SK-N-SH (cell line): Measurements from ENCODE around the gene G3BP2. TPM values are rescaled to one million over a fixed set of nuclear protein-coding genes. Genes with fewer than 3 reads are reported as not detected.

Source experiments
- CTCF ChIA-PET: fragments of 300-600, 350-600 bp; formaldehyde crosslinking; extraction: SDS; loops from one replicate; lab custom pipeline; 2021; lab: Yijun Ruan, JAX
- POLR2A ChIA-PET: fragments of 350-600 bp; sonication (Branson Sonifier 250); formaldehyde crosslinking; extraction: SDS; loops from one replicate; lab custom pipeline; 2020; ENCODE audit warnings: antibody characterized with exemption, inconsistent platforms; lab: Yijun Ruan, JAX
- DNase-seq: peaks from one replicate; pipeline ENCODE4 v3.0.0; 2012
- H2AFZ ChIP-seq: fragments of 200-600 bp; sonication (generic); 2 replicates; pipeline ENCODE4 v1.8.1; 2016; ENCODE audit warnings: antibody characterized with exemption, mild to moderate bottlenecking, low read depth
- H3F3A ChIP-seq: fragments of 200-600 bp; sonication (generic); replicated peaks from 2 replicates; pipeline ENCODE3; 2016; ENCODE audit warnings: antibody characterized with exemption, mild to moderate bottlenecking; ENCODE audit not compliant: insufficient read depth
- H3K27ac ChIP-seq, 2 experiments: fragments of 200-500 bp in 1 of 2; fragments of 200-600 bp in 1 of 2; sonication (Bioruptor generic) in 1 of 2; sonication (generic), shearing (Covaris generic) in 1 of 2; 2 replicates each; pipeline versions ENCODE4 v1.5.1 to v1.6.1; 2014 to 2016; ENCODE audit warnings: low read depth in 2 of 2, inconsistent platforms in 1 of 2, low read length in 1 of 2, mild to moderate bottlenecking in 1 of 2, mixed read lengths in 1 of 2
- H3K27me3 ChIP-seq: fragments of 200-600 bp; sonication (generic), shearing (Covaris generic); 2 replicates; pipeline ENCODE4 v1.6.1; 2016; ENCODE audit warnings: mixed run types; ENCODE audit not compliant: insufficient read depth
- H3K36me3 ChIP-seq, 2 experiments: fragments of 200-500 bp in 1 of 2; fragments of 200-600 bp in 1 of 2; sonication (Bioruptor generic) in 1 of 2; sonication (generic) in 1 of 2; replicated peaks in 1 of 2; 2 replicates each; pipeline versions ENCODE3 to v1.5.1; 2014 to 2016; ENCODE audit warnings: low read length in 1 of 2, mild to moderate bottlenecking in 1 of 2; ENCODE audit not compliant: insufficient read depth in 2 of 2, control insufficient read depth in 1 of 2
- H3K4me1 ChIP-seq, 2 experiments: fragments of 200-500 bp in 1 of 2; fragments of 200-600 bp in 1 of 2; sonication (Bioruptor generic) in 1 of 2; sonication (generic), shearing (Covaris generic) in 1 of 2; 2 replicates each; pipeline versions ENCODE4 v1.5.1 to v1.6.1; 2014 to 2016; ENCODE audit warnings: low read depth in 1 of 2, low read length in 1 of 2, mixed run types in 1 of 2; ENCODE audit not compliant: insufficient read depth in 2 of 2, control insufficient read depth in 1 of 2
- H3K4me2 ChIP-seq: fragments of 200-600 bp; sonication (generic), shearing (Covaris generic); 2 replicates; pipeline ENCODE4 v1.6.1; 2017; ENCODE audit warnings: mixed run types
- H3K4me3 ChIP-seq, 2 experiments: fragments of 200-500 bp in 1 of 2; fragments of 200-600 bp in 1 of 2; sonication (Bioruptor generic) in 1 of 2; sonication (generic), shearing (Covaris generic) in 1 of 2; 2 replicates each; pipeline versions ENCODE4 v1.5.1 to v1.8.1; 2014 to 2016; ENCODE audit warnings: low read depth in 2 of 2, inconsistent platforms in 1 of 2, low read length in 1 of 2, mild to moderate bottlenecking in 1 of 2, mixed read lengths in 1 of 2, moderate library complexity in 1 of 2
- H3K79me2 ChIP-seq: fragments of 200-600 bp; sonication (generic); 2 replicates; pipeline ENCODE4 v1.8.1; 2017; ENCODE audit warnings: mild to moderate bottlenecking; ENCODE audit not compliant: insufficient read depth
- H3K9ac ChIP-seq: fragments of 200-600 bp; sonication (generic); 2 replicates; pipeline ENCODE4 v1.6.1; 2017; ENCODE audit warnings: mixed run types
- H3K9me2 ChIP-seq: fragments of 200-600 bp; sonication (generic); 2 replicates; pipeline ENCODE4 v1.6.1; 2017; ENCODE audit warnings: mixed run types
- H3K9me3 ChIP-seq: fragments of 200-600 bp; sonication (generic); 2 replicates; pipeline ENCODE4 v1.6.1; 2017; ENCODE audit warnings: mixed run types, mild to moderate bottlenecking, moderate library complexity
- H4K20me1 ChIP-seq: fragments of 200-600 bp; sonication (generic); 2 replicates; pipeline ENCODE4 v1.6.1; 2017; ENCODE audit warnings: mild to moderate bottlenecking, mixed run types; ENCODE audit not compliant: insufficient read depth
- CTCF ChIP-seq: fragments of 200-600 bp; sonication (generic); IDR thresholded peaks from 2 replicates; pipeline ENCODE4 v1.6.1; 2017; ENCODE audit warnings: antibody characterized with exemption, mild to moderate bottlenecking, moderate library complexity
- PBX3 ChIP-seq: IDR thresholded peaks from 2 replicates; pipeline ENCODE4; 2012
- RFX5 ChIP-seq: IDR thresholded peaks from 2 replicates; pipeline ENCODE4 v1.6.1; 2012; ENCODE audit warnings: mild to moderate bottlenecking, improper control_type of control experiment, low read length
- SMC3 ChIP-seq: IDR thresholded peaks from 2 replicates; pipeline ENCODE4 v1.6.1; 2012; ENCODE audit warnings: low read depth, low read length, improper control_type of control experiment
- TAF1 ChIP-seq: IDR thresholded peaks from 2 replicates; pipeline ENCODE4 v1.6.1; 2012; ENCODE audit warnings: low read depth, mild to moderate bottlenecking, low read length, moderate library complexity, borderline replicate concordance
- TEAD4 ChIP-seq: IDR thresholded peaks from 2 replicates; pipeline ENCODE4 v1.4.0; 2012; ENCODE audit warnings: mild to moderate bottlenecking, borderline replicate concordance; ENCODE audit not compliant: insufficient read depth
- YY1 ChIP-seq: IDR thresholded peaks from 2 replicates; pipeline ENCODE4 v1.4.0; 2012; ENCODE audit warnings: low read depth, mild to moderate bottlenecking
- WGBS: methylation state at CpG from one replicate; pipeline ENCODE4 v1.1.6; 2017; ENCODE audit warnings: low lambda C conversion rate; 5-methylcytosine and 5-hydroxymethylcytosine counted together
- polyA plus RNA-seq, 3 experiments: library from polyadenylated mRNA; depleted of rRNA; stranded (reverse); fragments of >200 nt; gene quantifications; 2 replicates each; pipeline ENCODE4 v1.2.3, GENCODE V29; 2012
- small RNA-seq, 7 experiments: library from RNA; depleted of rRNA; stranded (forward); fragments of <200 nt; gene quantifications; one replicate each; pipeline ENCODE3, GENCODE V24; 2012

The G3BP2 gene
- polyA plus RNA-seq, 1 of the 3 experiments (the other 2 are of a cell fraction), result 35.9 TPM

GRCh38 chr4:75596061-75596460 is 77.2 kb downstream of the G3BP2 start:
- 68% methylated on average over 3 of the region's 3 CpGs for WGBS
- no peaks in the 10 kb centered on the region for H4K20me1 ChIP-seq
- H3K9ac ChIP-seq, result no peak overlapping the region
- no peak for DNase-seq
- no peaks in the 10 kb centered on the region for H3K79me2 ChIP-seq
- H3K4me1 ChIP-seq, result no peaks in the 10 kb centered on the region
- no peaks in the 10 kb centered on the region for H3F3A ChIP-seq
- no peaks in the 10 kb centered on the region for H3K27me3 ChIP-seq
- CTCF ChIA-PET, result interaction anchor here (0.8 kb wide), 1 partner anchor 27 kb away, joined by 3 read pairs; no protein-coding TSS in a partner anchor
- H3K36me3 ChIP-seq, result no peaks in the 10 kb centered on the region
- H2AFZ ChIP-seq, result no peak overlapping the region
- no peaks in the 10 kb centered on the region for H3K9me2 ChIP-seq
- no peak overlapping the region for H3K27ac ChIP-seq
- H3K9me3 ChIP-seq, result no peaks in the 10 kb centered on the region
- no peak overlapping the region for H3K4me3 ChIP-seq
- no peak overlapping the region for H3K4me2 ChIP-seq
- POLR2A ChIA-PET, result no interaction called here
- TF ChIP-seq CTCF (no peak), TAF1 (no peak), SMC3 (no peak), RFX5 (no peak), YY1 (no peak)

- TF ChIP-seq PBX3, result no peak
- TF ChIP-seq TEAD4, result no peak
- Histone ChIP-seq H3K9me3 (no peaks in the 10 kb centered on the region), H3K36me3 (no peaks in the 10 kb centered on the region), H3K79me2 (no peaks in the 10 kb centered on the region), H3K4me1 (no peaks in the 10 kb centered on the region), H3K9ac (no peak overlapping the region), H3F3A (no peaks in the 10 kb centered on the region), H4K20me1 (no peaks in the 10 kb centered on the region), H3K4me3 (no peak overlapping the region), H2AFZ (no peak overlapping the region), H3K27me3 (no peaks in the 10 kb centered on the region), H3K27ac (no peak overlapping the region), H3K4me2 (no peak overlapping the region), H3K9me2 (no peaks in the 10 kb centered on the region)
- CTCF ChIA-PET, result interaction anchor here (0.6 to 0.8 kb wide), 2 partner anchors 222 to 255 kb away, joined by 3 to 5 read pairs; no protein-coding TSS in a partner anchor
- 63% methylated on average over 1 of the region's 1 CpG for WGBS
- POLR2A ChIA-PET, result interaction anchor here (0.6 kb wide), 1 partner anchor 62 kb away, joined by 3 read pairs; no protein-coding TSS in a partner anchor
- no peak for DNase-seq
These were observed 79.8 kb downstream of the G3BP2 start for GRCh38 chr4:75593393-75593792.

Small RNA genes within 50 kb of the gene (small RNA-seq; reads per million reads assigned to genes)
- 0 reads per million in 7 experiments for gene RF00019

Other genes starting within 250 kb of the G3BP2 start
- gene RCHY1, start 159.0 kb downstream of the G3BP2 start, polyA plus RNA-seq (2012; rRNA removed), result 13.5 and 17.4 TPM in 2 replicates
- 6.9 and 9.6 TPM in 2 replicates for gene THAP6, start 158.9 kb downstream of the G3BP2 start, polyA plus RNA-seq (2012; rRNA removed)
- 0.03 and 0.19 TPM in 2 replicates for gene ODAPH, start 117.3 kb downstream of the G3BP2 start, polyA plus RNA-seq (2012; rRNA removed)
- 0.41 and 0.58 TPM in 2 replicates for gene CDKL2, start 42.9 kb downstream of the G3BP2 start, polyA plus RNA-seq (2012; rRNA removed)
- 25.6 and 38.8 TPM in 2 replicates for gene USO1, start 51.2 kb upstream of the G3BP2 start, polyA plus RNA-seq (2012; rRNA removed)
- not detected in 2 replicates for gene PPEF2, start 229.0 kb upstream of the G3BP2 start, polyA plus RNA-seq (2012; rRNA removed)